ENCODE data around the gene MXD1. TPM values are rescaled to one million over a fixed set of nuclear protein-coding genes. Genes with fewer than 3 reads are reported as not detected.

The MXD1 gene
- total RNA-seq, 2 experiments from 2014 or later: 14.1 to 14.3 TPM

DNA sequence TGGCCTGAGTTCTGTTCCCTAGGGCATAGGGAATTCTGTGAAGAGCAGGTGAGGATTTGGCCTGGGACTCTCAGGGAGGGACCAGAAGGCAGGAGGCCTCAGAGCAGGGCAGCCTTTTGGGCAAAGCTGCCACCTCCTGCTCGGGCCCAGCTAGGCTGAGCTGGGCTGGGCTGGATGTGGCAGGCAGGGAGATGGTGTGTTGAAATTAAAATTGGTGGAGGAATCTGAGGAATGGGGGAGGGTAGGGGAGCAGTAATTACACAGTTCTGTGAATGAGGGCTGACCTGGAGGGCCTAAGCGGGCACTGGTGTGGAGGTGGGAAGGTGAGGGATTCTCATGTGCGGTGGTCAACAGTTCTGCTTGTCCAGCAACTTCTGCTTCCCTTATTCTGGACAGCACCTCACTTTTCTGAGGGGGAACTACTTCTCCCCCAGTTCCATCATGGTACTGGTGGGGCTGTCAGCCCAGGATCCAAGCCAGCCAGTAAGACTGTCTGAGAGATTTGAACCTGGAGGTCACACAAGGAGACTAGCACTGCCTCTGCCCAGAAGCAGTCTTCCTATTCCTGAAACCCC, 68.6 kb downstream of the MXD1 start:
- Mint-ChIP-seq H3K4me1 (peaks cover 1% of the 10 kb centered on the region), H3K4me3 (no peak overlapping the region), H3K36me3 (no peaks in the 10 kb centered on the region), H3K27ac (no peak overlapping the region), H3K27me3 (no peaks in the 10 kb centered on the region), H3K9me3 (no peaks in the 10 kb centered on the region)
- POLR2A ChIA-PET: no interaction called here
- DNase-seq (no peak), ATAC-seq (ENCODE audit: low read depth) (no peak)

DNA sequence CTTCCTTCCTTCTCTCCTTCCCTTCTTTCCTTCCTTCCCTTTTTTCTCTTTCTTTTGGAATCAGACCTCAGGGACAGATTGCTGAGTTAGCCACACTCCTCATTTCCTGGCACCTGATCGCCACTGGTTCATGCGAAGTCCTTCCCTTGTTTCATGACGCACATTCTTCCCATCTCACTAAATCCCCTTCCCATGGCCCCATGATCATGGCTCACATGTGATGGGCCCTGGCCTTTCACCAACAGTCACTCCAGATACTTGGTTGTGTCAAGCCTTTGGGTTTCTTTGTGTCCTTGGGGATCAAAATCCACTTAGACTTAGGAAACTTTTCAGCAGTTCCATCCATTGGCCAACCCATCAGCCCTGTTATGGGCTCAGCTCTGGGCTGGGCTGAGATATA, 70.3 kb downstream of the MXD1 start:
- H3K27ac Mint-ChIP-seq: no peak overlapping the region
- H3K4me1 Mint-ChIP-seq: peaks cover 1% of the 10 kb centered on the region
- no peaks in the 10 kb centered on the region for H3K36me3 Mint-ChIP-seq
- no peaks in the 10 kb centered on the region for H3K9me3 Mint-ChIP-seq
- no peak for DNase-seq
- no peak overlapping the region for H3K4me3 Mint-ChIP-seq
- no peak for ATAC-seq (ENCODE audit: low read depth)
- POLR2A ChIA-PET: no interaction called here
- H3K27me3 Mint-ChIP-seq: no peaks in the 10 kb centered on the region

DNA sequence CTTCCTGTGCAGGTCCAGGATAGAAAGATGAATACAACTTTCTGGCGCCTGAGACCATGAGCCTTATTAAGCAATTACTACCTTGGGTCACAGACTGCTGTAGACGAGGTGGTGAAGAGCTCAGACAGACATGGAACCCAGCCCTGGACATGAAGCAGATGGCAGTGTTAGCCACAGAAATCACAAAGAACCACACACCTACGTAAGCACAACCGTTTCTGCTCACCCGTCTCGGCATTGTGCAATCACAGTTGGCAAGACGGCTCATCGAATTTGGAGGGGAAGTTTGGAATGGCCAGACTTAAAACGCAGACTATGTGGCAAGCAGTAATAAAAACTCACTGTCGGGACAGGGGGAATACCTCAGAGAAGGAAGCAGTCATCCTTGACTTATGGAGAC, 70.8 kb downstream of the MXD1 start:
- no peak overlapping the region for H3K4me3 Mint-ChIP-seq
- ATAC-seq (ENCODE audit: low read depth): no peak

DNA sequence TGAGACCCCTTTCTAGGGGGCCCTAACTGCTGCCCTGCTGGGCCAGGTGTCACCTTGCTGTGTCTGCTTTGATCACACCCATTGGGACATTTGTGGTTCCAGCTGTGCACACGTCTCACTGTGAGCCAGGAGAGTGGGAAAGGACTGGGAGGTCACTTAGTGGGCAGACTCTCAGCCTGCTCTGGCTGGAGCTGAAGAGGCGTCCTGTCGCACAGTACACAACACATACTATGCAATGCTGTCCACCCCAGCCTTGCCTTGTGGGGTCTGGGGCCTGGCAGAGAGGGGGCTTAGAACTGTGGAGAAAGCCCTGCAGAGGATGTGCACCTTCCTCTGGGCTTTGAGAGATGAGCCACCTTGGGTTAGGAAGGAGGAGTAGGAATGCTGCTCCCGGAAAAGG, 71.8 kb downstream of the MXD1 start:
- Mint-ChIP-seq H3K4me3 (no peak overlapping the region), H3K36me3 (no peaks in the 10 kb centered on the region), H3K27ac (no peak overlapping the region), H3K9me3 (no peaks in the 10 kb centered on the region), H3K27me3 (no peaks in the 10 kb centered on the region), H3K4me1 (peaks cover 1% of the 10 kb centered on the region)
- ATAC-seq (ENCODE audit: low read depth) (no peak), DNase-seq (no peak)
- POLR2A ChIA-PET: no interaction called here

More for the DNA sequence above, 70.8 kb downstream of the MXD1 start:
- Mint-ChIP-seq H3K27me3 (no peaks in the 10 kb centered on the region), H3K9me3 (no peaks in the 10 kb centered on the region), H3K36me3 (no peaks in the 10 kb centered on the region), H3K4me1 (peaks cover 1% of the 10 kb centered on the region), H3K27ac (no peak overlapping the region)
- POLR2A ChIA-PET: no interaction called here
- no peak for DNase-seq

DNA sequence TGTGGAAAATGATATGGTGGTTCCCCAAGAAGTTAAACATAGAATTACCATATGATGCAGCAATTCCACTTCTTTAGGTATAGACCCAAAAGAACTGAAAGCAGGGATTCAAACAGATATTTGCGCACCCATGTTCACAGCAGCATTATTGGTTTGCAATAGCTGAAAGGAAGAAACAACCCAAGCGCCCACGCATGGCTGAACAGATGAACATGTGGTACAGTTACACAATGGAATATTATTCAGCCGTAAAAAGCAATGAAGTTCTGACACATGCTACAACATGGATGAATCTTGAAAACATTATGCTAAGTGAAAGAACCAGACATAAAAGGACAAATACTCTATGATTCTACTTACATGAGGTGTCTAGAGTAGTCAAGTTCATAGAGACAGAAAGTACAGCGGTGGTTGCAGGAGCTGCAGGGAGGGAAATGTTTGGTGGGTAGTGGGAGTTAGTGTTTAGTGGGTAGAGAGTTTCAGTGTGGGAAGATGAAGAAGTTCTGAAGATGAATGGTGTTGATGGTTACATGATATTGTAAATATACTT, 73.3 kb downstream of the MXD1 start:
- no peak overlapping the region for H3K4me3 Mint-ChIP-seq
- ATAC-seq (ENCODE audit: low read depth) (no peak), DNase-seq (no peak)
- POLR2A ChIA-PET: no interaction called here
- H3K9me3 Mint-ChIP-seq: no peaks in the 10 kb centered on the region
- peaks cover 1% of the 10 kb centered on the region for H3K4me1 Mint-ChIP-seq
- H3K27ac Mint-ChIP-seq: no peak overlapping the region
- H3K36me3 Mint-ChIP-seq: no peaks in the 10 kb centered on the region
- H3K27me3 Mint-ChIP-seq: no peaks in the 10 kb centered on the region

DNA sequence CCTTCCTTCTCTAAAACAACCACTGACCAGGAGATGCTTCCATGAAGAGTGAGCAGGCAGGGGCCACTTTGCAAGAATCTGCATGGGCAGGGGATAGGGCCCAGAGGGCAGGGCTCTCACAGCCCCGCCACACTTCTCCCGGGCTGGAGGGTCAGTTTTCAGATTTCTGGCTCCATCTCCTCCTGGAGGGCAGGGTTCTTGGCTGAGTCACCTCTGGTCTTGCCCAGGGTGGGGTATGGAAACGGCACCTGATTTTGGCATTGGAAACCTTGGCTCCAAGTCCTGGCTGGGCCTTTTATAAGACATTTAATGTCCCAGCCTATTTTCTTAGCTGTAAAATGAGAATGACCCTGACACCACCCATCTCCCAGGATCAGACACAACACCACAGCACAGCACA, 74.1 kb downstream of the MXD1 start:
- H3K9me3 Mint-ChIP-seq: no peaks in the 10 kb centered on the region
- DNase-seq: no peak
- no peak overlapping the region for H3K4me3 Mint-ChIP-seq
- no peaks in the 10 kb centered on the region for H3K27me3 Mint-ChIP-seq
- no peaks in the 10 kb centered on the region for H3K36me3 Mint-ChIP-seq
- no peak for ATAC-seq (ENCODE audit: low read depth)
- POLR2A ChIA-PET: no interaction called here
- H3K4me1 Mint-ChIP-seq: peaks cover 4% of the 10 kb centered on the region
- H3K27ac Mint-ChIP-seq: no peak overlapping the region

DNA sequence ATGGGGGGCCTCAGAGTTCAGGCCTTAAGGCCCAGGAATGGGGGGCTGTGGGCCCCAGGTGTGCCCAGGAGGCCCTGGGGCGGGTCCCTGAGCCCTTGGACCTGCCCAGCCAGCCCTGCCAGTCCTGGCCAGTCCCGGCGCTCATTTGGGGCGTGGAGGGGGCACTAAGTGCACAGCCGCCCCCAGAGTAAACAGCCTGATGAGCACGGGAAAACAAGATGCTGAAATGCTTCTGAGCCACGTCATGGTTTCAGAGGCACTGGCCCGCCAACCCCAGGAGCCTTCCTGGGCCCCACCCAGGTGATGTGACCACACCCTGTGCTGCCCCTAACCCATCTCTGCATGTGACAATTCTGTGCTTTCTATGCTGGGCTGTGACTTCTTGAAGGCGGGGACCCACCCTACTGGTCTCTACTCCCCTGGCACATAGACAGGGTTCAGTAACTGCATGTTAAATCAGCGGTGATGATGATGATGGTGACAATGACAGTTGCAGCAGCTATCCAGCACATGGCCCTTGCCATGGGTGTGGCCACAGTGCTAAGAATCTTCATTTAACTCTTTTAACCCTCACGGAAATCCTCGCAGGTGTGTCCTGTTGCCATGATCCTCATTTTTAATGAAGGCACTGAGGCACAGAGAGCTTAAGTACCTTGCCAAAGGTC, 74.7 kb downstream of the MXD1 start:
- H3K27me3 Mint-ChIP-seq: no peaks in the 10 kb centered on the region
- DNase-seq (no peak), ATAC-seq (ENCODE audit: low read depth) (no peak)
- H3K36me3 Mint-ChIP-seq: peaks cover 2% of the 10 kb centered on the region
- no peak overlapping the region for H3K4me3 Mint-ChIP-seq
- POLR2A ChIA-PET: no interaction called here
- H3K9me3 Mint-ChIP-seq: no peaks in the 10 kb centered on the region
- no peak overlapping the region for H3K27ac Mint-ChIP-seq
- peaks cover 4% of the 10 kb centered on the region for H3K4me1 Mint-ChIP-seq

Other genes starting within 250 kb of the MXD1 start
- 10 to 100 TPM; 40.9 to 41.2 TPM for gene ANXA4, start 173.0 kb upstream of the MXD1 start, total RNA-seq
- gene GMCL1, start 85.4 kb upstream of the MXD1 start, total RNA-seq: 10 to 100 TPM; 26.0 to 30.0 TPM
- gene SNRNP27, start 21.2 kb upstream of the MXD1 start, total RNA-seq: 10 to 100 TPM; 46.0 to 54.4 TPM
- gene ASPRV1, start 46.5 kb downstream of the MXD1 start, total RNA-seq: 1 to 10 TPM; 1.2 TPM
- 100 to 1,000 TPM; 459 to 467 TPM for gene PCBP1, start 172.4 kb downstream of the MXD1 start, total RNA-seq